Rectal smooth muscle tissue (tissue), 1 donor: ENCODE results near the gene RNF19B.

Experiments
- H3K27ac ChIP-seq: one replicate; pipeline ENCODE4 v1.7.0; 2013; ENCODE audit warnings: low read depth, low read length, inconsistent platforms
- H3K27me3 ChIP-seq: one replicate; pipeline ENCODE4 v1.7.0; 2013; ENCODE audit warnings: low read length; ENCODE audit not compliant: control insufficient read depth, insufficient read depth
- H3K36me3 ChIP-seq: one replicate; pipeline ENCODE4 v1.7.0; 2013; ENCODE audit warnings: low read length; ENCODE audit not compliant: control insufficient read depth, insufficient read depth
- H3K4me1 ChIP-seq: one replicate; pipeline ENCODE4 v1.7.0; 2013; ENCODE audit warnings: low read length; ENCODE audit not compliant: control insufficient read depth, insufficient read depth
- H3K4me3 ChIP-seq: one replicate; pipeline ENCODE4 v1.7.0; 2013; ENCODE audit warnings: low read length
- H3K9ac ChIP-seq: one replicate; pipeline ENCODE4 v1.7.0; 2013; ENCODE audit warnings: low read length

The RNF19B gene

DNA sequence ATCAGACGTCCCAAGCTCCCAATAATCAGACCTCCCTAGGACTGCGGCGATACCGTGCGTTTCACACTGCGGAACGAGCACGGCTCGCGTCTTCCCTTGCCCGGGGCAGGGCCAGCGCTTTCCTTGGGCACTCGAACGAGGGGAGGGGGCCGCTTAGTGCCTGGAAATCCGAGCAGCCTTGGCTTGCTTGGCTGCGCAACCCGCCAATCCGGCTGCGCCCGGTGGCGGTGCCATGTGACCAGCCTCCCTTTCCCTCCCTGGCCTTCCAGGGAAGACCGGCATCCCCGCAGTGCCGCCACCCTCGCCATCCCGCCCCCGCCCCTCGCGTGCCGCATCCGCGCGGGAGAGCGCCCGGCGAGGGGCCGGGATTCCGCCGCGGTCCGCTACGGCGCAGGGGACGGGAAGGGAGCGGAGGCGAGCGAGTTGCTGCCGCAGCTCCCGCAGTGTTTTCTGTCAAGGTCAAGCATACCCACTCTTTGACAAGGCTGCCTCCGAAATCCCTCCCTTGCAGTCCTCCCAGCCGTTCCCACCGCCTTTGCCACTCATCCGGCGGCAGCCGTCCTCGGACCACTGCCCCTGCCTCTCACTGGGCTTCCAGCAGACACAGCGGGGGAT lies 8.3 kb upstream of the RNF19B start:
- no peak overlapping the region for H3K9ac ChIP-seq

GRCh38 chr1:32971576-32971975 lies 7.0 kb upstream of the RNF19B start:
- Histone ChIP-seq H3K4me3 (no peak overlapping the region), H3K27ac (no peak overlapping the region), H3K4me1 (peaks cover 2% of the 10 kb centered on the region), H3K36me3 (no peaks in the 10 kb centered on the region), H3K27me3 (peaks cover 2% of the 10 kb centered on the region), H3K9ac (no peak overlapping the region)

More for the DNA sequence above, 8.3 kb upstream of the RNF19B start:
- Histone ChIP-seq H3K27ac (no peak overlapping the region), H3K4me1 (peaks cover 2% of the 10 kb centered on the region), H3K27me3 (peaks cover 2% of the 10 kb centered on the region), H3K36me3 (no peaks in the 10 kb centered on the region), H3K4me3 (peak overlapping the region; percentile 83)

GRCh38 chr1:32971156-32971555 lies 6.5 kb upstream of the RNF19B start:
- Histone ChIP-seq H3K9ac (no peak overlapping the region), H3K36me3 (no peaks in the 10 kb centered on the region), H3K27me3 (peaks cover 2% of the 10 kb centered on the region), H3K27ac (no peak overlapping the region), H3K4me3 (no peak overlapping the region), H3K4me1 (peaks cover 2% of the 10 kb centered on the region)

GRCh38 chr1:32969566-32969965 lies 5.0 kb upstream of the RNF19B start:
- H3K27ac ChIP-seq: no peak overlapping the region
- peaks cover 2% of the 10 kb centered on the region for H3K4me1 ChIP-seq
- no peak overlapping the region for H3K4me3 ChIP-seq

GRCh38 chr1:32967888-32968568 lies 3.4 kb upstream of the RNF19B start:
- peaks cover 2% of the 10 kb centered on the region for H3K4me1 ChIP-seq
- H3K4me3 ChIP-seq: no peak overlapping the region
- no peak overlapping the region for H3K27ac ChIP-seq

More at GRCh38 chr1:32969566-32969965, 5.0 kb upstream of the RNF19B start:
- Histone ChIP-seq H3K36me3 (no peaks in the 10 kb centered on the region), H3K9ac (no peak overlapping the region), H3K27me3 (peaks cover 2% of the 10 kb centered on the region)

DNA sequence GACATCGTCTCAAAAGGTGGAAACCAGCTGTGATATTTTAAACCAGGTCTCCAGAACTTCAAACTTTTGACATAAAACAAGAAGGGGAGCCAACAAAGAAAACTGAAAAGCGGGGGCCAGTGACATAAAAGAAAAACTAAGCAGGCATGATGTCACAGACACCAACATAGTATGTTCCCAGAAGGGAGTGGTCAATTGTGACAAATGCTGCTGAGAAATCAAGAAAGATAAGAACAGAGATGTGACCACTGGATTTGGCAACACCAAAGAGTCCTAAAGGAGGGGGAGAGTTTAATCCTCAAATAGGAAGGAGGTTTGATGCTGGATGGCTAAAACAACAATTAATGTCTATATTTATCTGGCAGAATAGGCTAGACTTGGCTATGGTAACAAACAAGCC lies 2.3 kb upstream of the RNF19B start:
- Histone ChIP-seq H3K27ac (no peak overlapping the region), H3K9ac (no peak overlapping the region)

More at GRCh38 chr1:32967888-32968568, 3.4 kb upstream of the RNF19B start:
- peaks cover 2% of the 10 kb centered on the region for H3K27me3 ChIP-seq
- no peak overlapping the region for H3K9ac ChIP-seq
- no peaks in the 10 kb centered on the region for H3K36me3 ChIP-seq

GRCh38 chr1:32965251-32965747 lies 690 bp upstream of the RNF19B start:
- H3K27ac ChIP-seq: peak overlapping the region; percentile 94
- H3K4me1 ChIP-seq: peaks cover 3% of the 10 kb centered on the region
- no peak overlapping the region for H3K9ac ChIP-seq
- H3K36me3 ChIP-seq: no peaks in the 10 kb centered on the region
- peak overlapping the region; percentile 48 for H3K4me3 ChIP-seq
- H3K27me3 ChIP-seq: no peaks in the 10 kb centered on the region

More for the DNA sequence above, 2.3 kb upstream of the RNF19B start:
- H3K36me3 ChIP-seq: no peaks in the 10 kb centered on the region
- no peaks in the 10 kb centered on the region for H3K27me3 ChIP-seq
- H3K4me1 ChIP-seq: peaks cover 3% of the 10 kb centered on the region
- H3K4me3 ChIP-seq: no peak overlapping the region

GRCh38 chr1:32963746-32964460 lies 706 bp downstream of the RNF19B start:
- H3K27me3 ChIP-seq: no peaks in the 10 kb centered on the region
- peaks cover 3% of the 10 kb centered on the region for H3K4me1 ChIP-seq
- peak overlapping the region; percentile 86 for H3K27ac ChIP-seq
- H3K36me3 ChIP-seq: no peaks in the 10 kb centered on the region
- peak overlapping the region; percentile 90 for H3K4me3 ChIP-seq
- H3K9ac ChIP-seq: peak overlapping the region; percentile 57

DNA sequence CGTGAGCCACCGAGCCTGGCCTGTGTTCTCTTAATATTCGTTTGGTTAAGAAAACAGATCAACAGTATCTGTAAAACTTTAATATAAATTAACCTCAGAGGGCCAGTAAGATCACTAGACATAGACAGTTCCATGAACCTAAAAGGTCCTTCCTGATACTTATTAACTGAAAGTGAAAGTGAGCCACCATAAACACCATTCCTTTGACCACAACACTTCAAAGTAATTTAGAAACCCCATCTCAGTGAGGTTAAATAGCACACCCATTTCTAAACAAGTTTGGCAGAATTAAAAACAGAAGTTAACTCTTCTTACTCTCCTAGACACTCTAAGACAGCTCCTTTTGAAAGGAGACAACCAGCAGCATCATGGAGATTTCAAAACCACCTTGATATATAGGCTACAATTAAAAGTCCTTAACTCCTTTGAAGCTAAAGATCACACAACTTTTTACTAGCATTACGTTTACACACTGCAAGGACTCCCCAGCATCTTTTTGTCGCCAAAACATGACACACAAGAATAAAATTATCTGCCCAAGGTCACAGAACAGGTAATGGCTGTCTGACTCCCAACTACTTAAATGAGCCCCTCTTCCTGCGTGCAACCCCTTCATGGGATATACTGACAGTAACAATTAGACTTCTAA lies 2.2 kb downstream of the RNF19B start:
- Histone ChIP-seq H3K36me3 (no peaks in the 10 kb centered on the region), H3K27me3 (no peaks in the 10 kb centered on the region), H3K27ac (no peak overlapping the region), H3K4me3 (peak overlapping the region; percentile 90), H3K4me1 (peaks cover 3% of the 10 kb centered on the region), H3K9ac (no peak overlapping the region)

GRCh38 chr1:32960819-32961355 lies 3.7 kb downstream of the RNF19B start:
- peaks cover 3% of the 10 kb centered on the region for H3K4me1 ChIP-seq
- H3K36me3 ChIP-seq: no peaks in the 10 kb centered on the region
- no peak overlapping the region for H3K9ac ChIP-seq
- H3K27me3 ChIP-seq: no peaks in the 10 kb centered on the region
- H3K27ac ChIP-seq: no peak overlapping the region
- no peak overlapping the region for H3K4me3 ChIP-seq

- Histone ChIP-seq H3K27ac (no peak overlapping the region), H3K4me3 (no peak overlapping the region), H3K4me1 (peaks cover 3% of the 10 kb centered on the region), H3K27me3 (no peaks in the 10 kb centered on the region), H3K9ac (no peak overlapping the region), H3K36me3 (no peaks in the 10 kb centered on the region)
Measured at GRCh38 chr1:32960342-32960741, 4.3 kb downstream of the RNF19B start.

DNA sequence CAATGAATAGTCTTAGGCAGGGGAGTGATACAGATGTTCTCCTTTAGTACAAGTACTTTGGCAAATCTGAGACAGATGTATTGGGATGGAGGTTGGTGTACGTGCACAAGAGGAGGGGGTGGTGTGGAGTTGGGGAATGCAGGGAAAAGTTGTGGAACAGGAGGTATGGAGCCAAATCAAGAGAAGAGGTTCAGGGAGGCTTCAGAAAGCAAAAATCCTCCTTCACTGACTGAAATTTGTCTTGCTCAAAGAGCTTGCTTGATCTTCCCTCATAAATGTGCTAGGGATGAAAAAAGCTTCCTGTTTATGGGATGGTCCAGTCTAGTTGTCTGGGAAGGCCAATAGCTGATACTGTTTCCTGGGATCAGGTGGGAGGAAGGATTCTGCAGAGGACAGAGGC lies 5.8 kb downstream of the RNF19B start:
- H3K27ac ChIP-seq: no peak overlapping the region
- H3K27me3 ChIP-seq: no peaks in the 10 kb centered on the region
- no peak overlapping the region for H3K9ac ChIP-seq
- peaks cover 3% of the 10 kb centered on the region for H3K4me1 ChIP-seq
- no peaks in the 10 kb centered on the region for H3K36me3 ChIP-seq
- no peak overlapping the region for H3K4me3 ChIP-seq
